ENCODE data around the gene SUGCT. TPM values are rescaled to one million over a fixed set of nuclear protein-coding genes. Genes with fewer than 3 reads are reported as not detected.

SUGCT gene
- total and polyA plus RNA-seq, 2 of the 13 experiments (the other 11 are each of a cell fraction or from before 2014, with no cell fraction given), result 10.1 to 22.2 TPM

DNA sequence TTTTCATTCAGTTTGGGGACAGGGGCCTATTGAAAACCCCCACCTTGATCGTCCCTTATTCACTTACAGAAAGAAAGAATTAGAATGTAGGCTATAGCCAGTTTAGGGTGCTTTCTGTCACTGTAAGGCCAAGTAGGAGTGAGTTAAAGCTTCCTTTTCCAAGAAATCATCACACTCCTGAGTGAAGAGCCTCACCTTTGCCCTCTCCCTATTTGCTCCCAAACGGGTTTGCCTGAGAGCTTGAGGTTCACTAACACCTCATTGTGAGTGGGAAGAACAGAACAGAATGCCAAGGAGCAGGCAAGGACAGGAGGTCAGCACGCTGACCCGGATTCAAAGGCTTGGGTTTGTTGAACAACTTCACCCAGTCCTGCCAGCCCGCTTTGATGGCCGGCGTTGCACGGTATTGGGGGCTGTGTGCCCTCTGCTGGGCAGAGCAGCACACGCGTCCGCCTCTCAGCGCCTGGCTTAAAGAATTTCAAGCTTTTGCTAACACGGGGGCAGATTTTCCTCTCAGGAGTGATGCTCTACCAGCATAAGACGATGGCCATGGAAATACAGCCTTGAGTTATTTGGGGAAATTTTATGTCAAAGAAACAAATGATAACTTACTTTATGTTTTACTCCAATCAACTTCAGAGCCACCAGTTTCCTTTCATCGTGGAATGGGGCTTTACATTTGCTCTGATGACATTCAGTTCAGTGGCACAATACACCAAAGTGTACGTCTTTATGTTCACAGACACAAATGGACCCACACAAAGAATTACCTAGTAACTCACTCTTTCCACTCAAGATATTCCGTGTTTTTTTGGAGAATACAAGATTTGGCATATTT is 470.0 kb downstream of the SUGCT start (continued):
- TF ChIP-seq, protein P1, sequence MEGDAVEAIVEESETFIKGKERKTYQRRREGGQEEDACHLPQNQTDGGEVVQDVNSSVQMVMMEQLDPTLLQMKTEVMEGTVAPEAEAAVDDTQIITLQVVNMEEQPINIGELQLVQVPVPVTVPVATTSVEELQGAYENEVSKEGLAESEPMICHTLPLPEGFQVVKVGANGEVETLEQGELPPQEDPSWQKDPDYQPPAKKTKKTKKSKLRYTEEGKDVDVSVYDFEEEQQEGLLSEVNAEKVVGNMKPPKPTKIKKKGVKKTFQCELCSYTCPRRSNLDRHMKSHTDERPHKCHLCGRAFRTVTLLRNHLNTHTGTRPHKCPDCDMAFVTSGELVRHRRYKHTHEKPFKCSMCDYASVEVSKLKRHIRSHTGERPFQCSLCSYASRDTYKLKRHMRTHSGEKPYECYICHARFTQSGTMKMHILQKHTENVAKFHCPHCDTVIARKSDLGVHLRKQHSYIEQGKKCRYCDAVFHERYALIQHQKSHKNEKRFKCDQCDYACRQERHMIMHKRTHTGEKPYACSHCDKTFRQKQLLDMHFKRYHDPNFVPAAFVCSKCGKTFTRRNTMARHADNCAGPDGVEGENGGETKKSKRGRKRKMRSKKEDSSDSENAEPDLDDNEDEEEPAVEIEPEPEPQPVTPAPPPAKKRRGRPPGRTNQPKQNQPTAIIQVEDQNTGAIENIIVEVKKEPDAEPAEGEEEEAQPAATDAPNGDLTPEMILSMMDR (CRISPR knock-in tag; IDR thresholded peaks at IDR 0.05), result peak; percentile 86
- TF ChIP-seq NR2C2 (CRISPR knock-in tag; IDR thresholded peaks at IDR 0.05; ENCODE audit: borderline replicate concordance) (peak; percentile 66), KDM2A (CRISPR knock-in tag; IDR thresholded peaks at IDR 0.05; ENCODE audit: borderline replicate concordance, low read depth) (peak; percentile 69; the same call in 1 of the 2 replicates), SALL1 (CRISPR knock-in tag; IDR thresholded peaks at IDR 0.05) (peak; percentile 56; the same call in 1 of the 2 replicates), NR2F1 (CRISPR knock-in tag; IDR thresholded peaks at IDR 0.05) (peak; percentile 49 to 60; a peak in 3 of 4 replicates), REPIN1 (CRISPR knock-in tag; IDR thresholded peaks at IDR 0.05; ENCODE audit: borderline replicate concordance, low read depth) (peak; percentile 66; the same call in 1 of the 2 replicates), ZBTB3 (CRISPR knock-in tag; IDR thresholded peaks at IDR 0.05; ENCODE audit: borderline replicate concordance, low read depth) (no peak), ZNF598 (CRISPR knock-in tag; IDR thresholded peaks at IDR 0.05; ENCODE audit: borderline replicate concordance) (0 out of 2 replicates have a peak, but pooled peaks have one; percentile 32), ZNF33A (CRISPR knock-in tag; IDR thresholded peaks at IDR 0.05; ENCODE audit: borderline replicate concordance) (0 out of 2 replicates have a peak, but pooled peaks have one; percentile 45), NFKB2 (CRISPR knock-in tag; IDR thresholded peaks at IDR 0.05; ENCODE audit: borderline replicate concordance) (peak; percentile 51; the same call in 1 of the 2 replicates), ZNF788 (CRISPR knock-in tag; IDR thresholded peaks at IDR 0.05; ENCODE audit: borderline replicate concordance) (peak; percentile 42; the same call in 1 of the 2 replicates), ZMYM4 (CRISPR knock-in tag; IDR thresholded peaks at IDR 0.05) (peak; percentile 71; the same call in 1 of the 2 replicates)
- TF ChIP-seq, protein P2, sequence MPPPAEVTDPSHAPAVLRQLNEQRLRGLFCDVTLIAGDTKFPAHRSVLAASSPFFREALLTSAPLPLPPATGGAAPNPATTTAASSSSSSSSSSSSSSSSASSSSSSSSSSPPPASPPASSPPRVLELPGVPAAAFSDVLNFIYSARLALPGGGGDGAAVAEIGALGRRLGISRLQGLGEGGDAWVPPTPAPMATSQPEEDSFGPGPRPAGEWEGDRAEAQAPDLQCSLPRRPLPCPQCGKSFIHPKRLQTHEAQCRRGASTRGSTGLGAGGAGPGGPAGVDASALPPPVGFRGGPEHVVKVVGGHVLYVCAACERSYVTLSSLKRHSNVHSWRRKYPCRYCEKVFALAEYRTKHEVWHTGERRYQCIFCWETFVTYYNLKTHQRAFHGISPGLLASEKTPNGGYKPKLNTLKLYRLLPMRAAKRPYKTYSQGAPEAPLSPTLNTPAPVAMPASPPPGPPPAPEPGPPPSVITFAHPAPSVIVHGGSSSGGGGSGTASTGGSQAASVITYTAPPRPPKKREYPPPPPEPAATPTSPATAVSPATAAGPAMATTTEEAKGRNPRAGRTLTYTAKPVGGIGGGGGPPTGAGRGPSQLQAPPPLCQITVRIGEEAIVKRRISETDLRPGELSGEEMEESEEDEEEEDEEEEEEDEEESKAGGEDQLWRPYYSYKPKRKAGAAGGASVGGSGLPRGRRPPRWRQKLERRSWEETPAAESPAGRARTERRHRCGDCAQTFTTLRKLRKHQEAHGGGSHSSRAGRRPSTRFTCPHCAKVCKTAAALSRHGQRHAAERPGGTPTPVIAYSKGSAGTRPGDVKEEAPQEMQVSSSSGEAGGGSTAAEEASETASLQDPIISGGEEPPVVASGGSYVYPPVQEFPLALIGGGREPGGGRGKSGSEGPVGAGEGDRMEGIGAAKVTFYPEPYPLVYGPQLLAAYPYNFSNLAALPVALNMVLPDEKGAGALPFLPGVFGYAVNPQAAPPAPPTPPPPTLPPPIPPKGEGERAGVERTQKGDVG (CRISPR knock-in tag; IDR thresholded peaks at IDR 0.05; ENCODE audit: borderline replicate concordance), result 0 out of 2 replicates have a peak, but pooled peaks have one; percentile 63
- TF ChIP-seq, protein P3, sequence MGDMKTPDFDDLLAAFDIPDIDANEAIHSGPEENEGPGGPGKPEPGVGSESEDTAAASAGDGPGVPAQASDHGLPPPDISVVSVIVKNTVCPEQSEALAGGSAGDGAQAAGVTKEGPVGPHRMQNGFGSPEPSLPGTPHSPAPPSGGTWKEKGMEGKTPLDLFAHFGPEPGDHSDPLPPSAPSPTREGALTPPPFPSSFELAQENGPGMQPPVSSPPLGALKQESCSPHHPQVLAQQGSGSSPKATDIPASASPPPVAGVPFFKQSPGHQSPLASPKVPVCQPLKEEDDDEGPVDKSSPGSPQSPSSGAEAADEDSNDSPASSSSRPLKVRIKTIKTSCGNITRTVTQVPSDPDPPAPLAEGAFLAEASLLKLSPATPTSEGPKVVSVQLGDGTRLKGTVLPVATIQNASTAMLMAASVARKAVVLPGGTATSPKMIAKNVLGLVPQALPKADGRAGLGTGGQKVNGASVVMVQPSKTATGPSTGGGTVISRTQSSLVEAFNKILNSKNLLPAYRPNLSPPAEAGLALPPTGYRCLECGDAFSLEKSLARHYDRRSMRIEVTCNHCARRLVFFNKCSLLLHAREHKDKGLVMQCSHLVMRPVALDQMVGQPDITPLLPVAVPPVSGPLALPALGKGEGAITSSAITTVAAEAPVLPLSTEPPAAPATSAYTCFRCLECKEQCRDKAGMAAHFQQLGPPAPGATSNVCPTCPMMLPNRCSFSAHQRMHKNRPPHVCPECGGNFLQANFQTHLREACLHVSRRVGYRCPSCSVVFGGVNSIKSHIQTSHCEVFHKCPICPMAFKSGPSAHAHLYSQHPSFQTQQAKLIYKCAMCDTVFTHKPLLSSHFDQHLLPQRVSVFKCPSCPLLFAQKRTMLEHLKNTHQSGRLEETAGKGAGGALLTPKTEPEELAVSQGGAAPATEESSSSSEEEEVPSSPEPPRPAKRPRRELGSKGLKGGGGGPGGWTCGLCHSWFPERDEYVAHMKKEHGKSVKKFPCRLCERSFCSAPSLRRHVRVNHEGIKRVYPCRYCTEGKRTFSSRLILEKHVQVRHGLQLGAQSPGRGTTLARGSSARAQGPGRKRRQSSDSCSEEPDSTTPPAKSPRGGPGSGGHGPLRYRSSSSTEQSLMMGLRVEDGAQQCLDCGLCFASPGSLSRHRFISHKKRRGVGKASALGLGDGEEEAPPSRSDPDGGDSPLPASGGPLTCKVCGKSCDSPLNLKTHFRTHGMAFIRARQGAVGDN (CRISPR knock-in tag; IDR thresholded peaks at IDR 0.05), result peak; percentile 68
- TF ChIP-seq, protein P4, sequence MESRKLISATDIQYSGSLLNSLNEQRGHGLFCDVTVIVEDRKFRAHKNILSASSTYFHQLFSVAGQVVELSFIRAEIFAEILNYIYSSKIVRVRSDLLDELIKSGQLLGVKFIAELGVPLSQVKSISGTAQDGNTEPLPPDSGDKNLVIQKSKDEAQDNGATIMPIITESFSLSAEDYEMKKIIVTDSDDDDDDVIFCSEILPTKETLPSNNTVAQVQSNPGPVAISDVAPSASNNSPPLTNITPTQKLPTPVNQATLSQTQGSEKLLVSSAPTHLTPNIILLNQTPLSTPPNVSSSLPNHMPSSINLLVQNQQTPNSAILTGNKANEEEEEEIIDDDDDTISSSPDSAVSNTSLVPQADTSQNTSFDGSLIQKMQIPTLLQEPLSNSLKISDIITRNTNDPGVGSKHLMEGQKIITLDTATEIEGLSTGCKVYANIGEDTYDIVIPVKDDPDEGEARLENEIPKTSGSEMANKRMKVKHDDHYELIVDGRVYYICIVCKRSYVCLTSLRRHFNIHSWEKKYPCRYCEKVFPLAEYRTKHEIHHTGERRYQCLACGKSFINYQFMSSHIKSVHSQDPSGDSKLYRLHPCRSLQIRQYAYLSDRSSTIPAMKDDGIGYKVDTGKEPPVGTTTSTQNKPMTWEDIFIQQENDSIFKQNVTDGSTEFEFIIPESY (CRISPR knock-in tag; IDR thresholded peaks at IDR 0.05), result peak; percentile 91
